CD8-positive, alpha-beta memory T cell (primary cell): ENCODE measurements around the gene PALLD. TPM values are rescaled to one million over a fixed set of nuclear protein-coding genes. Genes with fewer than 3 reads are reported as not detected.

Experiments
- CTCF ChIA-PET: fragments of 350-600 bp; sonication (Branson Sonifier 250); formaldehyde crosslinking; loops from one replicate; lab custom pipeline; 2021; ENCODE audit warnings: antibody characterized with exemption; lab: Charles Lee
- POLR2A ChIA-PET: fragments of 350-600 bp; sonication (Branson Sonifier 250); formaldehyde crosslinking; loops from one replicate; lab custom pipeline; 2021; ENCODE audit warnings: antibody characterized with exemption; lab: Charles Lee
- DNase-seq, 5 donors: peaks; one replicate each; pipeline versions ENCODE4 v3.0.0 to v3.0.0-alpha.2; 2020 to 2022; ENCODE audit warnings: mixed read lengths in 1 of 5
- H3K27ac ChIP-seq: one replicate; pipeline ENCODE4 v1.7.0; 2013; ENCODE audit warnings: low read depth, mild to moderate bottlenecking, low read length, moderate library complexity
- H3K27me3 ChIP-seq: 2 replicates; pipeline ENCODE4 v1.7.0; 2013; ENCODE audit warnings: low read length, mild to moderate bottlenecking; ENCODE audit not compliant: insufficient read depth, poor library complexity, severe bottlenecking
- H3K36me3 ChIP-seq: 2 replicates; pipeline ENCODE4 v1.7.0; 2013; ENCODE audit warnings: mild to moderate bottlenecking, low read length, moderate library complexity; ENCODE audit not compliant: insufficient read depth
- H3K4me1 ChIP-seq: 2 replicates; pipeline ENCODE4 v1.7.0; 2013; ENCODE audit warnings: mild to moderate bottlenecking, low read length, moderate library complexity; ENCODE audit not compliant: insufficient read depth
- H3K4me3 ChIP-seq: 2 replicates; pipeline ENCODE4 v1.7.0; 2013; ENCODE audit warnings: mild to moderate bottlenecking, low read length
- H3K9me3 ChIP-seq: 2 replicates; pipeline ENCODE4 v1.7.0; 2013; ENCODE audit warnings: mild to moderate bottlenecking, low read length
- H3K27ac Mint-ChIP-seq, 8 donors: one replicate each; pipeline ENCODE4 v1.8.0; 2020 to 2021; ENCODE audit warnings: mixed read lengths in 8 of 8, mild to moderate bottlenecking in 6 of 8, inconsistent platforms in 3 of 8, moderate library complexity in 3 of 8
- H3K27me3 Mint-ChIP-seq, 2 donors: one replicate each; pipeline ENCODE4 v1.8.0; 2020 to 2021; ENCODE audit warnings: mixed read lengths in 2 of 2, mild to moderate bottlenecking in 1 of 2, moderate library complexity in 1 of 2
- H3K36me3 Mint-ChIP-seq, 3 donors: one replicate each; pipeline ENCODE4 v1.8.0; 2020 to 2021; ENCODE audit warnings: mixed read lengths in 3 of 3, inconsistent platforms in 1 of 3, mild to moderate bottlenecking in 1 of 3
- H3K4me1 Mint-ChIP-seq, 3 donors: one replicate each; pipeline ENCODE4 v1.8.0; 2020 to 2021; ENCODE audit warnings: mixed read lengths in 3 of 3, inconsistent platforms in 1 of 3, mild to moderate bottlenecking in 1 of 3
- H3K4me3 Mint-ChIP-seq, 7 donors: one replicate each; pipeline ENCODE4 v1.8.0; 2020 to 2021; ENCODE audit warnings: mixed read lengths in 7 of 7, mild to moderate bottlenecking in 6 of 7, moderate library complexity in 4 of 7, inconsistent platforms in 2 of 7
- H3K9me3 Mint-ChIP-seq, 5 donors: one replicate each; pipeline ENCODE4 v1.8.0; 2020 to 2022; ENCODE audit warnings: mixed read lengths in 5 of 5, mild to moderate bottlenecking in 3 of 5, moderate library complexity in 2 of 5, inconsistent platforms in 1 of 5
- polyA plus RNA-seq: library from polyadenylated mRNA; unstranded; fragments of 300-500 nt; fragmentation: Illumina TruSeq; gene quantifications from one replicate; pipeline ENCODE4 v1.2.3, GENCODE V29; 2021
- total RNA-seq, 2 experiments: library from RNA; stranded (reverse); gene quantifications; one replicate each; pipeline ENCODE4 v1.2.3, GENCODE V29; 2021

PALLD gene
- total and polyA plus RNA-seq, 3 experiments from 2014 or later = 0.35 to 0.97 (median 0.47) TPM

DNA sequence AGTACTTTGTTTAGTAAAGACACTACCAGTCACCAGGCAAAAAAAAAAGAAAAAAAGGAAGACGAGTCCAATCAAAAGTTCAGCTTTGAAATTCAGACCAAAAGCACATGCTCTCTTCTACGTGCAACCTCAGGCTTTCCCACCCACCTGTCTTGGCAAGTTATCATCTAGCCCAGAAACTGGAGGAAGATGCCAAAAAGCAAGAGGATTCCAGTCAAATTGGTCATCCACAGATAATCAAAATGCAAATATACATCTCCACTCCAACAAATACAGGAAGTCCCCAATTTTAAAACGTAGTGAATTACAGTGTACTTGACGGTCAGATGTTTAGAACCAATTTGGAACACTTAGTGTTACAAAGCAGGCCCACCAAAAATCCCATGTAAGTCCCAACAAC is 96.5 kb downstream of the PALLD start:
- Histone ChIP-seq H3K9me3 (no peaks in the 10 kb centered on the region), H3K36me3 (no peaks in the 10 kb centered on the region), H3K27me3 (no peaks in the 10 kb centered on the region), H3K4me3 (no peak overlapping the region), H3K27ac (no peak overlapping the region), H3K4me1 (no peaks in the 10 kb centered on the region)
- POLR2A ChIA-PET = no interaction called here
- Mint-ChIP-seq H3K9me3 (no peaks in the 10 kb centered on the region), H3K4me3 (no peak overlapping the region), H3K36me3 (no peaks in the 10 kb centered on the region), H3K4me1 (no peaks in the 10 kb centered on the region), H3K27ac (no peak overlapping the region), H3K27me3 (peaks cover 5 to 28% of the 10 kb centered on the region in 2 donors)
- no peak for DNase-seq
- CTCF ChIA-PET = no interaction called here

DNA sequence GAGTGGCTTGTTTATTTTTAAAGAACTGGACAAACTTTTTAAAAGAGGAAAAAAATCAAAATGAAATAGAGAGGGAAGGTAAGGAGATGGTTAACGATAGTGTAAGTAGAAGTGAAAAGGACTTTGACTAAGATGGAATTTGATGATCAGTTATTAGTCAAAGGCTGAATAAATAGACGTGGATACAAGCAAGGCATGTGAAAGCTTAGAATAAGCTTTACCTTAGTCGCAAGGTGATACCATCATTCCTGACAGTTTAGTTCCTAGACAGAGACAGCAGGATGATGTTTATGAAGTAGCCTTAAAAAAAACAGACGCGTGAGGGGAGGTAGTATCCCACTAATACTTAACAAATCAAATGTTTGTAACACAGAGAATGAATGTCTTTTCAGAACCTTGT is 97.3 kb downstream of the PALLD start:
- no peak for DNase-seq
- Mint-ChIP-seq H3K9me3 (no peaks in the 10 kb centered on the region), H3K27ac (no peak overlapping the region), H3K4me1 (no peaks in the 10 kb centered on the region), H3K27me3 (peaks cover 4 to 26% of the 10 kb centered on the region in 2 donors), H3K4me3 (no peak overlapping the region), H3K36me3 (no peaks in the 10 kb centered on the region)
- Histone ChIP-seq H3K27me3 (no peaks in the 10 kb centered on the region), H3K4me1 (no peaks in the 10 kb centered on the region), H3K4me3 (no peak overlapping the region), H3K27ac (no peak overlapping the region), H3K9me3 (no peaks in the 10 kb centered on the region), H3K36me3 (no peaks in the 10 kb centered on the region)
- ChIA-PET CTCF (no interaction called here), POLR2A (no interaction called here)

DNA sequence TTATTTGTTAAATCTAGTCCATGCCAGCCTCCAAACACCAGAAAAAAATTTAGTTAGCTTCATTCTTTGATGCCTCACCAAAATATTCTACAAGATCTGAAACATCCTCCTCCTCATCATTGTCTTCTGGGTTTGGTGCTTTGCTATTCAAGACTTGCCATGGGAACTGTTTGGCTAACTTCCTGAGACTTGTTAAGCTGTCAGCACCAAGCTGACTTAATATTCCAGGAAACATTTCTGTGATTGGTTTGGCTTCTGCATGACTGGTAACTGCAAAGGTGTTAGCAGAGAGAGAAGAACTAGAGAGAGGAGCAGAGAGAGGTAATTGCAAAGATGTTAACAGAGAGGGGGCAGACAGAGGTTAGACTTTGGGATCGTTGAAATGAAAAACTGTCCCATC is 101.3 kb downstream of the PALLD start:
- no peak overlapping the region for H3K4me3 ChIP-seq
- no peaks in the 10 kb centered on the region for H3K4me1 Mint-ChIP-seq
- CTCF ChIA-PET = no interaction called here
- no peak overlapping the region for H3K4me3 Mint-ChIP-seq
- H3K36me3 Mint-ChIP-seq = no peaks in the 10 kb centered on the region
- no peak overlapping the region for H3K27ac ChIP-seq
- H3K9me3 ChIP-seq = no peaks in the 10 kb centered on the region
- POLR2A ChIA-PET = no interaction called here
- no peak for DNase-seq
- no peaks in the 10 kb centered on the region for H3K27me3 ChIP-seq
- no peaks in the 10 kb centered on the region for H3K36me3 ChIP-seq
- no peaks in the 10 kb centered on the region for H3K4me1 ChIP-seq
- no peak overlapping the region for H3K27ac Mint-ChIP-seq
- H3K9me3 Mint-ChIP-seq = no peaks in the 10 kb centered on the region
- peaks cover 2 to 16% of the 10 kb centered on the region in 2 donors for H3K27me3 Mint-ChIP-seq

DNA sequence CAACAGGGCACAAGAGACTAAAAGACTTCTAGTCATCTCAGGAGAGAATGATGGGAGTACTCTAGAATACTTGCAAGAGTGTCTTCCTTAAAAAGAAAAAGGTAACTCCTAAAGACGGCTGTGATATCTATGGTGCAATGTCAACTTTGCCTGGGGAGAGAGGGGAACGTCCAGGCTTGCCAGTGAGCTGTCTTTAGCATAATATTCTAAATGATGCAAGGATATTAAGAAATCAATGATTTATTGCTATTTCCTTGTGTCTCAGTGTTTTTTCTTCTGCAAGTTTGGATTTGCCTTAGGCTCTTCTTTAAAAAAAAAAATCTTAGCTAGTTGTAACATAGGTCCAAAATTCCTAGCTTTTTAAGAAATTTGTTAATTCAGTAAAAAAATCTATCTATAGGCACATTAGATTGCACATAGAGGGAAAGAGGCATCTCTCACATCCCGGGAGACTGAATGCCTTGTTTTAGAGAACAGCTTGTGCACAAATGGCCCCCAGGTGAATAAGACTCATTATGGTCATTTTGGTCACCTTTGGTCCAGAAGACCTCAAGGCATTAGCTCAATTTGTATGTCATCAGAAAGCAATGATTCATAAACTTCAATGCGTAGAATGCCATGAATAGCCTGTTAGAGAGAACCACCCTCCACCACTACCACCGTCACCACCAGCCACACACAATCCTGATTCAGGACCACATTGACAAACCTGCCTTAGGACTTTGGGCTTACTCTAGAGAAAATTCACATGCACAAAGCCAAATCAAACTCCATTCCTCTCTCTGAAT is 104.1 kb downstream of the PALLD start:
- no peaks in the 10 kb centered on the region for H3K27me3 ChIP-seq
- Mint-ChIP-seq H3K27me3 (peaks cover 2 to 16% of the 10 kb centered on the region in 2 donors), H3K36me3 (no peaks in the 10 kb centered on the region), H3K4me3 (no peak overlapping the region), H3K9me3 (no peaks in the 10 kb centered on the region), H3K27ac (no peak overlapping the region), H3K4me1 (no peaks in the 10 kb centered on the region)
- H3K27ac ChIP-seq = no peak overlapping the region
- no peak for DNase-seq
- no peaks in the 10 kb centered on the region for H3K36me3 ChIP-seq
- ChIA-PET POLR2A (no interaction called here), CTCF (no interaction called here)
- H3K4me1 ChIP-seq = no peaks in the 10 kb centered on the region
- no peaks in the 10 kb centered on the region for H3K9me3 ChIP-seq
- H3K4me3 ChIP-seq = no peak overlapping the region

DNA sequence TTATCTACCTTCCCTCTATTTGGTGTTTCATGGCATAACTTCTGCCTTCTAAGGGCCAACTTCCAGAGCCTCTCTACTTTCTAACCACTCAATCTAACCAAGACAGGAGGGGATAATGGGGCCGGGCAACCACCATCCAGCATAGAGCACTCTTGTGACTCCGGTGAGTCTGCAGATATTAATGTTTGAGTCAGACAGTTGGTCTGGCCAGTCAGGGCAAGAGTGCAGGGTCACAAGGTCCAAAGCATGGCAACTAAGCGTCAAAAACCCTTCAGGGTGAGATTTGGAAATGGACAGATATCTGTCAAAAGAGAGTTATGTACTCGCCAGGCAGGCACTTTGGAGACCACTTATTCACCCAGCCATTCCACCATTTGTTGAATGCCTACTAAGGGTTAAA is 105.0 kb downstream of the PALLD start:
- CTCF ChIA-PET = no interaction called here
- no peaks in the 10 kb centered on the region for H3K27me3 ChIP-seq
- H3K27ac Mint-ChIP-seq = no peak overlapping the region

DNA sequence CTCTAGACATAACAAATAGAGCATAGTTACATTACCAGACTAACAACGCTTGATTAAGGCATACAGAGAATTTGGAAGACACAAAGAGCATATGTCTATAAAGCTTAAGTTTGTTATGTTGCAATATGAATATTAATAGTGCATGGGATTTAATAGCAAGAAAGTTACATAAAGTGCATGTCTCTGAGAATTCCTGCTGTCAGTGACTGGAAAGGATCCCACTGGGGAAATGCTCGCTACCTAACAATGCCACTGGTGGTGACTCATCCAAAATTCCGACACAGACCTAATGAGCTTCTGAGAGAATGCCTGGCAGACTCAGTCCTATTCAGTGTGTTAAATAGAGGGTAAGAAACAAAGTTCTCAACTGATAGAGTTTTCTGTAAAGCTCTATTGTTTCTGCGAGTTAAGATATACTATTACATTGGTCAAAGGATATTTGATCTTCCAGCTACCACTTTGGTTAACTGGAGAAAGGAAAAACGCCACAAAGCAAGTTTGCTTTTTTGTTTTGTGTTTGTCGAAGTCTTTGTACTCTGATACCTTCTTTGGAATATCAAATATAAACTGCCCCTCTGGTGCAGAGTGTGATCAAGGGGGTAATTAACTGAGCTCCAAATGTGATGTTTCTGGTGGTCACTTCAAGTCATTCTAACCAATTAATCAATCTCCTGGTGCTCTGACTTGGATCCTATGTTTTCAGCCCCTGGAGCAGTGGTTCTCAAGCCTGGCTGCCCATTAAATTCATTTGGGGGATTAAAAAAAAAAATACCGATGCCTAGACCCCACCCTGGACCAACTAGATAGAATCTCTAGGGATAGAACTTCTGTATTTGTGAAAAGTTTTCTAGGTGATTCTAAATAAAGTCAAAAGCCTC is 107.9 kb downstream of the PALLD start:
- H3K4me1 ChIP-seq = no peaks in the 10 kb centered on the region
- no peak overlapping the region for H3K4me3 ChIP-seq
- H3K36me3 ChIP-seq = no peaks in the 10 kb centered on the region
- Mint-ChIP-seq H3K27ac (no peak overlapping the region), H3K9me3 (no peaks in the 10 kb centered on the region), H3K4me3 (no peak overlapping the region), H3K27me3 (peaks cover 8 to 22% of the 10 kb centered on the region in 2 donors), H3K36me3 (no peaks in the 10 kb centered on the region), H3K4me1 (no peaks in the 10 kb centered on the region)
- ChIA-PET POLR2A (no interaction called here), CTCF (no interaction called here)
- H3K27ac ChIP-seq = no peak overlapping the region
- no peaks in the 10 kb centered on the region for H3K9me3 ChIP-seq
- H3K27me3 ChIP-seq = no peaks in the 10 kb centered on the region
- DNase-seq = no peak

More for the DNA sequence above, 105.0 kb downstream of the PALLD start:
- H3K36me3 ChIP-seq = no peaks in the 10 kb centered on the region
- Mint-ChIP-seq H3K9me3 (no peaks in the 10 kb centered on the region), H3K27me3 (peaks cover 5 to 18% of the 10 kb centered on the region in 2 donors), H3K36me3 (no peaks in the 10 kb centered on the region), H3K4me1 (no peaks in the 10 kb centered on the region), H3K4me3 (no peak overlapping the region)
- H3K4me1 ChIP-seq = no peaks in the 10 kb centered on the region
- POLR2A ChIA-PET = no interaction called here
- DNase-seq = no peak
- H3K27ac ChIP-seq = no peak overlapping the region
- H3K9me3 ChIP-seq = no peaks in the 10 kb centered on the region
- H3K4me3 ChIP-seq = no peak overlapping the region

DNA sequence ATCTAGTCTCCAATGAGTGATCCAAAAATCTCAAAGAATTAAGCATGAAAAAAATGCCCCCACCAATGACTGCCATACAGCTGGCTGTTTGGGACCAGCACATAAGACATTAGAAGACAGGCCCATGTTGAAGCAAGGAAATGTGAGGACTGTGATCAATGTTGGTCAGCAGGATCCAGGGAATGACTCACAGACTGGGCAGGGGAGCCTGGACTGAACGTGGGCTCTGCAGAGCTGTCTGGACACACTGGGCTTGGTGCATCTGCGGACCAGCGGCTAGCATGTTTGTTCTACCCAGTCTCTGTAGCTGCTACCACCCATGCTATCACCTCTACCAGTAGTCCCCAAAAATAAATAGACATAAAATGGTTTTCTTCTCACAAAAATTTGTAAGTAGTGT is 108.6 kb downstream of the PALLD start:
- Histone ChIP-seq H3K4me1 (no peaks in the 10 kb centered on the region), H3K36me3 (no peaks in the 10 kb centered on the region), H3K4me3 (no peak overlapping the region), H3K9me3 (no peaks in the 10 kb centered on the region), H3K27ac (no peak overlapping the region), H3K27me3 (no peaks in the 10 kb centered on the region)
- H3K36me3 Mint-ChIP-seq = no peaks in the 10 kb centered on the region
- peaks cover 8 to 22% of the 10 kb centered on the region in 2 donors for H3K27me3 Mint-ChIP-seq
- no peak overlapping the region for H3K27ac Mint-ChIP-seq
- CTCF ChIA-PET = no interaction called here
- POLR2A ChIA-PET = no interaction called here
- no peaks in the 10 kb centered on the region for H3K4me1 Mint-ChIP-seq
- DNase-seq = no peak
- H3K4me3 Mint-ChIP-seq = no peak overlapping the region
- no peaks in the 10 kb centered on the region for H3K9me3 Mint-ChIP-seq

DNA sequence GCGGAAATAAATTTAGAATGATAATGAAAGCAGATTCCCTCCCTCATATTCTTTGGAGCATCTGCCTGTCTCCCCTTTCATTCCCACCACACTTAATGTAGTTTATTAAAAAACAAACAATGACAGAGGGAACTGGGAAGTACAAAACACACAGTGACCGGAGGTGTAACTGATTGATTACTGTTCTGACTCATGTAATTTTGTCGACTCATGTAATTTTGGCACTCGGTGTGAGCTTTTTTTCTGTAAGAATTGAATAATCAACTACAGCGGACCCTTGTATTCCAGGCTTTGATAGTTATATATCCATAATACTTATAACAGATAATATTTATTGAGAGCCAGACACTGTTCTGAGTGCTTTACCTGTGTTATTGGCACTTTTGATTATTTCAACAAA is 110.4 kb downstream of the PALLD start:
- Histone ChIP-seq H3K9me3 (no peaks in the 10 kb centered on the region), H3K27ac (no peak overlapping the region), H3K4me3 (no peak overlapping the region), H3K27me3 (no peaks in the 10 kb centered on the region), H3K36me3 (no peaks in the 10 kb centered on the region), H3K4me1 (no peaks in the 10 kb centered on the region)
- H3K9me3 Mint-ChIP-seq = no peaks in the 10 kb centered on the region
- no peaks in the 10 kb centered on the region for H3K36me3 Mint-ChIP-seq
- no peak overlapping the region for H3K4me3 Mint-ChIP-seq
- POLR2A ChIA-PET = no interaction called here
- DNase-seq = no peak
- no peak overlapping the region for H3K27ac Mint-ChIP-seq
- peaks cover 7 to 18% of the 10 kb centered on the region in 2 donors for H3K27me3 Mint-ChIP-seq
- CTCF ChIA-PET = no interaction called here
- H3K4me1 Mint-ChIP-seq = no peaks in the 10 kb centered on the region
